Esophagus muscularis mucosa (tissue), 4 donors: ENCODE measurements around the gene MRPL58.
A peak's percentile ranks its signal among the peaks of the same experiment; 100 is the strongest.

Experiments
- EP300 ChIP-seq: sonication (generic); formaldehyde crosslinking; IDR thresholded peaks from one replicate; pipeline ENCODE4 v1.6.1; 2017; ENCODE audit warnings: antibody characterized with exemption
- POLR2A ChIP-seq: fragments of 450-650 bp; IDR thresholded peaks from one replicate; pipeline ENCODE4 v1.6.1; 2017; ENCODE audit warnings: antibody characterized with exemption, moderate library complexity, mild to moderate bottlenecking, low read depth
- POLR2AphosphoS5 ChIP-seq, 2 donors: sonication (generic); formaldehyde crosslinking; IDR thresholded peaks; one replicate each; pipeline ENCODE4 v1.6.1; 2017; ENCODE audit warnings: antibody characterized with exemption in 2 of 2
- TF ChIP-seq, protein P1 (sequence below), 3 experiments: fragments of 200-600 bp in 2 of 3; fragments of 450-650 bp in 1 of 3; sonication (generic) in 2 of 3; IDR thresholded peaks; one replicate each; pipeline ENCODE4 v1.5.1; 2017 to 2019; ENCODE audit warnings: antibody characterized with exemption in 3 of 3, mild to moderate bottlenecking in 2 of 3, moderate library complexity in 1 of 3

DNA sequence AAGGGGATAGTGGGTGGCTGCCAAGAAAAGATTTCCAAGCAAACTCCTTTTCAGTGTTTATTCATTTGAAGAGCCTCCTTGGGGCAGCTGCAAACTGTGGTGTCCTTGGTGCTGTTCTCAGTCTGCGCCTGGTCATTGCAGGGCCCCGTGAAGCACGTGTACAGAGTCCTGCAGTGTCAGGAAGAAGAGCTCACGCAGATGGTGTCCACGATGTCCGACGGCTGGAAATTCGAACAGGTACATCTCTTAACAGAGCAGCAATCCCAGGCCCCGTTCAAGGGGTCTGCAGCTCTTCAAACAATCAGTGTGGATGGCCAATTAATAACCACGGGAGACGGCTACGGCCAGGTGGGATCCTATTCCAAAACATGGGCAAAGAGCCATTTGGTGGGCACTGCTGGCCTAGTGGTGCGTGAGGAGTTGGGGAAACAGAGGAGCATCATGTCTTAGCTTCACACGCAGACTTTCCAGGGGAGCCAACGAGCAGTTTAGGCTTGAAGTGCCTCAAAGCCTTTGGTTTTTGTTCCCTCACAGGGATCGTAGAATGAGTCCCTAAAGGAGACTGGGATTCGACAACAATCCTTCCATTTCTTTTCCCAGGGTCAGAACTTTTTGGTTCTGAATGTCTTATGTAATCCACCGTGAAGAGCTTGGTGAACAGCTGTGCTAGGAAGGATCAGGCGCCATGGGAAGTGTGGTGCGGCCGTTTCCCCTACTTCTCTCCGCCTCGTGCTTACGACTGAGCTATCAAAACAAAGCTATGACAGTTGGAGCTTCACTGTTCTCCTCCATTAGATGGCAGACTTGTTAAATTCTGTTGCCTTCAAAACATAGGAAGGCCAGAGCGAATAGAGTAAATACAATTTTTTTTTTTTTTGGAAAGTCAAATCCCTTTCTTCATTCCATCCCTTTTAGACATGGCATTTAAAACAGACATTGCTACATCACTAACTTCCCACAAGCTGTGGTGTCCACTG lies 47.2 kb downstream of the MRPL58 start:
- TF ChIP-seq, protein P1, sequence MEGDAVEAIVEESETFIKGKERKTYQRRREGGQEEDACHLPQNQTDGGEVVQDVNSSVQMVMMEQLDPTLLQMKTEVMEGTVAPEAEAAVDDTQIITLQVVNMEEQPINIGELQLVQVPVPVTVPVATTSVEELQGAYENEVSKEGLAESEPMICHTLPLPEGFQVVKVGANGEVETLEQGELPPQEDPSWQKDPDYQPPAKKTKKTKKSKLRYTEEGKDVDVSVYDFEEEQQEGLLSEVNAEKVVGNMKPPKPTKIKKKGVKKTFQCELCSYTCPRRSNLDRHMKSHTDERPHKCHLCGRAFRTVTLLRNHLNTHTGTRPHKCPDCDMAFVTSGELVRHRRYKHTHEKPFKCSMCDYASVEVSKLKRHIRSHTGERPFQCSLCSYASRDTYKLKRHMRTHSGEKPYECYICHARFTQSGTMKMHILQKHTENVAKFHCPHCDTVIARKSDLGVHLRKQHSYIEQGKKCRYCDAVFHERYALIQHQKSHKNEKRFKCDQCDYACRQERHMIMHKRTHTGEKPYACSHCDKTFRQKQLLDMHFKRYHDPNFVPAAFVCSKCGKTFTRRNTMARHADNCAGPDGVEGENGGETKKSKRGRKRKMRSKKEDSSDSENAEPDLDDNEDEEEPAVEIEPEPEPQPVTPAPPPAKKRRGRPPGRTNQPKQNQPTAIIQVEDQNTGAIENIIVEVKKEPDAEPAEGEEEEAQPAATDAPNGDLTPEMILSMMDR (IDR thresholded peaks at IDR 0.05) = peak; percentile 46 to 63 (median 50)
- peak in 1 of 2 donors; percentile 45 for TF ChIP-seq POLR2AphosphoS5 (IDR thresholded peaks at IDR 0.05)
- TF ChIP-seq POLR2A = no peak
- no peak for TF ChIP-seq EP300
